K562 (cell line): Measurements from ENCODE around the gene ZNF564.

Experiments
- BMI1 ChIP-seq: fragments of 150-350 bp; IDR thresholded peaks from 2 replicates; pipeline ENCODE4 v1.6.1; 2014; ENCODE audit warnings: low read length
- CBX8 ChIP-seq: fragments of 200-600 bp; sonication (generic); IDR thresholded peaks from 2 replicates; pipeline ENCODE4 v1.6.1; 2012; ENCODE audit warnings: borderline replicate concordance, mixed run types, low read depth, mild to moderate bottlenecking, moderate library complexity, mixed read lengths, low read length, control low read depth, inconsistent platforms; ENCODE audit not compliant: poor library complexity, severe bottlenecking; ENCODE audit errors: extremely low read depth
- L3MBTL2 ChIP-seq: fragments of 450-650 bp; IDR thresholded peaks from 2 replicates; pipeline ENCODE4 v1.6.1; 2016; ENCODE audit warnings: mild to moderate bottlenecking, moderate library complexity
- POLR2AphosphoS5 ChIP-seq: IDR thresholded peaks from 2 replicates; pipeline ENCODE4 v1.6.1; 2011; ENCODE audit warnings: mild to moderate bottlenecking, low read depth, low read length, moderate library complexity; ENCODE audit not compliant: control insufficient read depth, insufficient read depth
- SIN3A ChIP-seq, 2 experiments: fragments of 150-350 bp in 1 of 2; IDR thresholded peaks; 2 replicates each; pipeline ENCODE4 v1.6.1; 2011 to 2016; ENCODE audit warnings: borderline replicate concordance in 2 of 2, low read depth in 2 of 2, low read length in 2 of 2, mild to moderate bottlenecking in 2 of 2, moderate library complexity in 2 of 2; ENCODE audit not compliant: control insufficient read depth in 1 of 2
- SP2 ChIP-seq: IDR thresholded peaks from 2 replicates; pipeline ENCODE4 v1.6.1; 2011; ENCODE audit warnings: mild to moderate bottlenecking, low read depth, low read length, moderate library complexity; ENCODE audit not compliant: poor library complexity, severe bottlenecking; ENCODE audit errors: extremely low read depth
- ZNF436 ChIP-seq: fragments of 250-450, 450-650 bp; sonication (Bioruptor Pico); formaldehyde crosslinking; IDR thresholded peaks from 2 replicates; pipeline ENCODE4 v1.7.0; 2020; ENCODE audit warnings: mild to moderate bottlenecking
- TF ChIP-seq, protein P1 (sequence below), 3 experiments: fragments of 200-800 bp in 1 of 3; sonication (Bioruptor generic) in 1 of 3; sonication (generic) in 1 of 3; formaldehyde crosslinking in 1 of 3; IDR thresholded peaks; 2 replicates each; pipeline versions ENCODE4 v1.6.1 to v1.8.0; 2016 to 2022; ENCODE audit warnings: mild to moderate bottlenecking in 2 of 3, missing compliant biosample characterization in 2 of 3, missing genetic modification characterization in 2 of 3, missing genetic modification reagents in 1 of 3
- TF ChIP-seq, protein P2 (sequence below): fragments of 450-650 bp; IDR thresholded peaks from 2 replicates; pipeline ENCODE4 v1.6.1; 2017; ENCODE audit warnings: antibody characterized with exemption
- TF ChIP-seq, protein P3 (sequence below), 3 experiments: IDR thresholded peaks in 2 of 3; conservative IDR thresholded peaks in 1 of 3; 2 replicates each; pipeline ENCODE4 v1.5.1; 2011 to 2012; ENCODE audit warnings: low read length in 3 of 3, mild to moderate bottlenecking in 3 of 3, control low read depth in 2 of 3, improper control_type of control experiment in 1 of 3, inconsistent platforms in 1 of 3, low read depth in 1 of 3, mixed read lengths in 1 of 3, moderate library complexity in 1 of 3; ENCODE audit not compliant: insufficient read depth in 2 of 3

DNA sequence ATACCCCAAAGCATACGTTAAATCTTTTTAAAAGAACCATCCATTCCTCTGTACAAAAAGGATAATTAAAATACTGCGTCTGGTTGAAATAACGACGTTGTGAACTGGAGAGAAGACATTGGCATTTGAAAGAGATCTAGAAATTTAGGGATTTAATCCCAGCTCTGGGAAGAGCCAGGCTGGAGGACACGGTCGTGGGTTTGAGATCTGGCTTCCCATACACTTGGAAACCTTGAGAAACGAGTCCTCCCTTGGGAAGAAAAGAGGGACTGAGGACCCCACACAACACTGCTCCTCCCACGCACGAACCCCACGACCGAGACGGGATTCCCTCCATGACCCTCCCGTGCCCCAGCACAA lies 67.3 kb downstream of the ZNF564 start:
- TF ChIP-seq SIN3A (IDR thresholded peaks at IDR 0.05; ENCODE audit: borderline replicate concordance in 2 of 2, control insufficient read depth in 1 of 2, low read depth in 2 of 2, low read length in 2 of 2) (no peak), CBX8 (no peak), L3MBTL2 (no peak), SP2 (no peak), ZNF436 (CRISPR knock-in tag) (no peak), POLR2AphosphoS5 (no peak), BMI1 (no peak)
- TF ChIP-seq, protein P1, sequence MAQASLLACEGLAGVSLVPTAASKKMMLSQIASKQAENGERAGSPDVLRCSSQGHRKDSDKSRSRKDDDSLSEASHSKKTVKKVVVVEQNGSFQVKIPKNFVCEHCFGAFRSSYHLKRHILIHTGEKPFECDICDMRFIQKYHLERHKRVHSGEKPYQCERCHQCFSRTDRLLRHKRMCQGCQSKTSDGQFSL (CRISPR knock-in tag; IDR thresholded peaks at IDR 0.05), result no peak
- TF ChIP-seq, protein P1 (tag; IDR thresholded peaks at IDR 0.05), result no peak
- TF ChIP-seq, protein P2, sequence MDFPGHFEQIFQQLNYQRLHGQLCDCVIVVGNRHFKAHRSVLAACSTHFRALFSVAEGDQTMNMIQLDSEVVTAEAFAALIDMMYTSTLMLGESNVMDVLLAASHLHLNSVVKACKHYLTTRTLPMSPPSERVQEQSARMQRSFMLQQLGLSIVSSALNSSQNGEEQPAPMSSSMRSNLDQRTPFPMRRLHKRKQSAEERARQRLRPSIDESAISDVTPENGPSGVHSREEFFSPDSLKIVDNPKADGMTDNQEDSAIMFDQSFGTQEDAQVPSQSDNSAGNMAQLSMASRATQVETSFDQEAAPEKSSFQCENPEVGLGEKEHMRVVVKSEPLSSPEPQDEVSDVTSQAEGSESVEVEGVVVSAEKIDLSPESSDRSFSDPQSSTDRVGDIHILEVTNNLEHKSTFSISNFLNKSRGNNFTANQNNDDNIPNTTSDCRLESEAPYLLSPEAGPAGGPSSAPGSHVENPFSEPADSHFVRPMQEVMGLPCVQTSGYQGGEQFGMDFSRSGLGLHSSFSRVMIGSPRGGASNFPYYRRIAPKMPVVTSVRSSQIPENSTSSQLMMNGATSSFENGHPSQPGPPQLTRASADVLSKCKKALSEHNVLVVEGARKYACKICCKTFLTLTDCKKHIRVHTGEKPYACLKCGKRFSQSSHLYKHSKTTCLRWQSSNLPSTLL, result no peak
- TF ChIP-seq, protein P3, sequence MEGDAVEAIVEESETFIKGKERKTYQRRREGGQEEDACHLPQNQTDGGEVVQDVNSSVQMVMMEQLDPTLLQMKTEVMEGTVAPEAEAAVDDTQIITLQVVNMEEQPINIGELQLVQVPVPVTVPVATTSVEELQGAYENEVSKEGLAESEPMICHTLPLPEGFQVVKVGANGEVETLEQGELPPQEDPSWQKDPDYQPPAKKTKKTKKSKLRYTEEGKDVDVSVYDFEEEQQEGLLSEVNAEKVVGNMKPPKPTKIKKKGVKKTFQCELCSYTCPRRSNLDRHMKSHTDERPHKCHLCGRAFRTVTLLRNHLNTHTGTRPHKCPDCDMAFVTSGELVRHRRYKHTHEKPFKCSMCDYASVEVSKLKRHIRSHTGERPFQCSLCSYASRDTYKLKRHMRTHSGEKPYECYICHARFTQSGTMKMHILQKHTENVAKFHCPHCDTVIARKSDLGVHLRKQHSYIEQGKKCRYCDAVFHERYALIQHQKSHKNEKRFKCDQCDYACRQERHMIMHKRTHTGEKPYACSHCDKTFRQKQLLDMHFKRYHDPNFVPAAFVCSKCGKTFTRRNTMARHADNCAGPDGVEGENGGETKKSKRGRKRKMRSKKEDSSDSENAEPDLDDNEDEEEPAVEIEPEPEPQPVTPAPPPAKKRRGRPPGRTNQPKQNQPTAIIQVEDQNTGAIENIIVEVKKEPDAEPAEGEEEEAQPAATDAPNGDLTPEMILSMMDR (IDR thresholded peaks at IDR 0.05 in 2 of 3, conservative IDR thresholded peaks at IDR 0.05 in 1 of 3; ENCODE audit: insufficient read depth in 2 of 3, low read depth in 1 of 3, low read length in 3 of 3), result no peak
